Lower lobe of right lung (tissue), 2 donors: ENCODE data around the gene HMCN2. TPM values are rescaled to one million over a fixed set of nuclear protein-coding genes. Genes with fewer than 3 reads are reported as not detected.

Source experiments
- ATAC-seq, 2 donors: fragments of 200-7000 bp; cut with Tn5 transposase; one replicate each; pipeline ENCODE4 v1.9.1; 2020 to 2022; ENCODE audit warnings: mild to moderate bottlenecking in 2 of 2, moderate library complexity in 2 of 2
- DNase-seq: peaks from one replicate; pipeline ENCODE4 v3.0.0-alpha.2; 2020
- H3K27ac ChIP-seq: fragments of 200-600 bp; one replicate; pipeline ENCODE4 v1.8.0; 2022
- H3K27me3 ChIP-seq: fragments of 200-600 bp; one replicate; pipeline ENCODE4 v1.8.0; 2022; ENCODE audit warnings: low read depth
- H3K36me3 ChIP-seq: fragments of 200-600 bp; one replicate; pipeline ENCODE4 v1.8.0; 2022; ENCODE audit warnings: mild to moderate bottlenecking
- H3K4me1 ChIP-seq: fragments of 200-600 bp; one replicate; pipeline ENCODE4 v1.8.0; 2022
- H3K4me3 ChIP-seq: fragments of 200-600 bp; one replicate; pipeline ENCODE4 v1.8.0; 2022; ENCODE audit warnings: mild to moderate bottlenecking
- H3K9me3 ChIP-seq: fragments of 200-600 bp; one replicate; pipeline ENCODE4 v1.8.0; 2022
- CTCF ChIP-seq: fragments of 200-600 bp; IDR thresholded peaks from one replicate; pipeline ENCODE4 v1.8.0; 2022; ENCODE audit warnings: antibody characterized with exemption, mild to moderate bottlenecking
- intact Hi-C: fragments of 100-400 bp; cut with DNase I; formaldehyde crosslinking; loops from one replicate; pipeline ENCODE4 v1.11.0; 2022
- total RNA-seq: library from RNA; stranded (reverse); fragmentation: NEBNext Ultra II Directional; extraction: Animal tissue kit (Norgen Biotek cat#: 25700); gene quantifications from one replicate; pipeline ENCODE4 v1.2.1, GENCODE V29; 2021
- donor health status: DM: no; HTN: yes; CAD: no; lungs with severe emphysema.

HMCN2 gene
- total RNA-seq, 1 donor from 2014 or later = 4.7 TPM

- no peak for TF ChIP-seq CTCF
- no peaks in the 10 kb centered on the region for H3K36me3 ChIP-seq
- no peak overlapping the region for H3K4me3 ChIP-seq
- H3K9me3 ChIP-seq = no peaks in the 10 kb centered on the region
- no peak overlapping the region for H3K27ac ChIP-seq
- DNase-seq = no peak
- no peaks in the 10 kb centered on the region for H3K27me3 ChIP-seq
- ATAC-seq = no peak
- intact Hi-C loops = no loop called here
- H3K4me1 ChIP-seq = no peaks in the 10 kb centered on the region
Measured at GRCh38 chr9:130418776-130419175, 153.2 kb downstream of the HMCN2 start.

- Histone ChIP-seq H3K36me3 (no peaks in the 10 kb centered on the region), H3K27me3 (no peaks in the 10 kb centered on the region), H3K9me3 (no peaks in the 10 kb centered on the region), H3K4me1 (no peaks in the 10 kb centered on the region), H3K4me3 (no peak overlapping the region), H3K27ac (no peak overlapping the region)
- TF ChIP-seq CTCF = no peak
- ATAC-seq (no peak), DNase-seq (no peak)
- intact Hi-C loops = no loop called here
Measured at GRCh38 chr9:130419521-130420035, 154.0 kb downstream of the HMCN2 start.

- no peak for TF ChIP-seq CTCF
- intact Hi-C loops = no loop called here
- ATAC-seq = no peak
- no peaks in the 10 kb centered on the region for H3K9me3 ChIP-seq
- H3K4me3 ChIP-seq = no peak overlapping the region
- no peaks in the 10 kb centered on the region for H3K36me3 ChIP-seq
- H3K4me1 ChIP-seq = peaks cover 1% of the 10 kb centered on the region
- H3K27ac ChIP-seq = no peak overlapping the region
- DNase-seq = no peak
- no peaks in the 10 kb centered on the region for H3K27me3 ChIP-seq
Measured at GRCh38 chr9:130421154-130421801, 155.7 kb downstream of the HMCN2 start.

- no peak for ATAC-seq
- intact Hi-C loops = no loop called here
- no peak for TF ChIP-seq CTCF
- Histone ChIP-seq H3K27me3 (no peaks in the 10 kb centered on the region), H3K4me3 (no peak overlapping the region), H3K9me3 (no peaks in the 10 kb centered on the region), H3K4me1 (peaks cover 4% of the 10 kb centered on the region), H3K27ac (no peak overlapping the region), H3K36me3 (no peaks in the 10 kb centered on the region)
- DNase-seq = no peak
Measured at GRCh38 chr9:130421802-130422276, 156.3 kb downstream of the HMCN2 start.

- no peak for ATAC-seq
- Histone ChIP-seq H3K4me1 (peaks cover 9% of the 10 kb centered on the region), H3K27me3 (no peaks in the 10 kb centered on the region), H3K36me3 (no peaks in the 10 kb centered on the region), H3K4me3 (no peak overlapping the region), H3K27ac (no peak overlapping the region), H3K9me3 (no peaks in the 10 kb centered on the region)
- no peak for TF ChIP-seq CTCF
- DNase-seq = no peak
- intact Hi-C loops = no loop called here
Measured at GRCh38 chr9:130422546-130422945, 157.0 kb downstream of the HMCN2 start.
